Fibroblast of pulmonary artery (primary cell): ENCODE results near the gene EN2.
A peak's percentile ranks its signal among the peaks of the same experiment; 100 is the strongest.

Source experiments
- DNase-seq: peaks from one replicate; pipeline ENCODE4 v3.0.0-alpha.2; 2010; ENCODE audit warnings: low read depth
- H3K4me3 ChIP-seq: replicated peaks from 2 replicates; pipeline ENCODE4 v1.5.1; 2011; ENCODE audit warnings: low read depth, mild to moderate bottlenecking, control low read depth, low read length, moderate library complexity
- CTCF ChIP-seq: IDR thresholded peaks from 2 replicates; pipeline ENCODE4 v1.5.1; 2011; ENCODE audit warnings: mild to moderate bottlenecking, control low read depth, low read length, inconsistent platforms; ENCODE audit errors: missing control alignments

EN2 gene

GRCh38 chr7:155458111-155458877 is at the start of gene EN2:
TSS of gene EN2 (plus strand) at chr7:155458129. CDS start at chr7:155458378, 249 bp downstream.
- no peak for DNase-seq
- no peak for TF ChIP-seq CTCF
- H3K4me3 ChIP-seq, result peak within 1 kb of the TSS; percentile 50

GRCh38 chr7:155408651-155409586 is 49.0 kb upstream of the EN2 start:
- no peak for DNase-seq
- no peak for TF ChIP-seq CTCF
- H3K4me3 ChIP-seq, result no peak overlapping the region

GRCh38 chr7:155409980-155410379 is 47.9 kb upstream of the EN2 start:
- TF ChIP-seq CTCF, result no peak
- no peak overlapping the region for H3K4me3 ChIP-seq
- no peak for DNase-seq

- TF ChIP-seq CTCF, result no peak
- no peak for DNase-seq
- no peak overlapping the region for H3K4me3 ChIP-seq
These were observed 47.5 kb upstream of the EN2 start for GRCh38 chr7:155410431-155410830.

GRCh38 chr7:155411718-155412415 is 46.1 kb upstream of the EN2 start:
- TF ChIP-seq CTCF, result no peak

GRCh38 chr7:155412416-155413253 is 45.3 kb upstream of the EN2 start:
- H3K4me3 ChIP-seq, result no peak overlapping the region
- peak; percentile 39 for TF ChIP-seq CTCF
- peak; percentile 22 for DNase-seq

More at GRCh38 chr7:155411718-155412415, 46.1 kb upstream of the EN2 start:
- no peak for DNase-seq
- no peak overlapping the region for H3K4me3 ChIP-seq
